ENCODE measurements around the gene SLC25A19.

DNA sequence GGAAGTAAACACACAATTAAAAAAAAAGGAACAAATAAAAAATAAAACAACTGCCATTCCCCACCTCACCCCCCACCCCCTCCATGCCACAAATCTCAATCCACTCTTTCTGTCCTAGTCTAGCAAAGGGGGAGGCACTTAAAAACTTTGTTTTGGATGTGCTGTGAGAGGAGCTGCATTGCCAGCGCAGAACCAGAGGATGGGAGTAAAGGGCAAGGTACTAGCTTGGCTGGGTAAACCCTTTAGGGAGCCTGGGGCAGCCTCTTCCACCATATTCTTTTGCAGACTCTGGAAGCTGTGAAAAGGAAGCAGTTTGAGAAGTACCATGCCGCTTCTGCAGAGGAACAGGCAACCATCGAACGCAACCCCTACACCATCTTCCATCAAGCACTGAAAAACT lies 26.2 kb downstream of the SLC25A19 start:
- TF ChIP-seq, protein P1, sequence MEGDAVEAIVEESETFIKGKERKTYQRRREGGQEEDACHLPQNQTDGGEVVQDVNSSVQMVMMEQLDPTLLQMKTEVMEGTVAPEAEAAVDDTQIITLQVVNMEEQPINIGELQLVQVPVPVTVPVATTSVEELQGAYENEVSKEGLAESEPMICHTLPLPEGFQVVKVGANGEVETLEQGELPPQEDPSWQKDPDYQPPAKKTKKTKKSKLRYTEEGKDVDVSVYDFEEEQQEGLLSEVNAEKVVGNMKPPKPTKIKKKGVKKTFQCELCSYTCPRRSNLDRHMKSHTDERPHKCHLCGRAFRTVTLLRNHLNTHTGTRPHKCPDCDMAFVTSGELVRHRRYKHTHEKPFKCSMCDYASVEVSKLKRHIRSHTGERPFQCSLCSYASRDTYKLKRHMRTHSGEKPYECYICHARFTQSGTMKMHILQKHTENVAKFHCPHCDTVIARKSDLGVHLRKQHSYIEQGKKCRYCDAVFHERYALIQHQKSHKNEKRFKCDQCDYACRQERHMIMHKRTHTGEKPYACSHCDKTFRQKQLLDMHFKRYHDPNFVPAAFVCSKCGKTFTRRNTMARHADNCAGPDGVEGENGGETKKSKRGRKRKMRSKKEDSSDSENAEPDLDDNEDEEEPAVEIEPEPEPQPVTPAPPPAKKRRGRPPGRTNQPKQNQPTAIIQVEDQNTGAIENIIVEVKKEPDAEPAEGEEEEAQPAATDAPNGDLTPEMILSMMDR (IDR thresholded peaks at IDR 0.05) = no peak
- TF ChIP-seq POLR2A (IDR thresholded peaks at IDR 0.05) = no peak

Measured in uterus (tissue), 2 donors.